COLO829 (cell line): Measurements from ENCODE around the gene GPT2.
"Not testable (repeated sequence)": the region's sequence is repeated elsewhere in the genome, so short reads cannot be mapped to it uniquely, and the experiment has no call there.

Source experiments
- DNase-seq: peaks from one replicate; pipeline ENCODE4 v3.0.0; 2012; ENCODE audit warnings: low spot score

The GPT2 gene

GRCh38 chr16:46866286-46866685 is 17.9 kb upstream of the GPT2 start:
- DNase-seq, result no peak

- not testable (repeated sequence) for DNase-seq
Observed at GRCh38 chr16:46867486-46867885, 16.7 kb upstream of the GPT2 start.

GRCh38 chr16:46868891-46869290 is 15.3 kb upstream of the GPT2 start:
- not testable (repeated sequence) for DNase-seq

- no peak for DNase-seq
Observed at GRCh38 chr16:46871597-46871996, 12.6 kb upstream of the GPT2 start.

- no peak for DNase-seq
Observed at GRCh38 chr16:46873201-46873600, 11.0 kb upstream of the GPT2 start.

- DNase-seq, result no peak
Observed at GRCh38 chr16:46875243-46875642, 8.9 kb upstream of the GPT2 start.

GRCh38 chr16:46882304-46882939 is 1.7 kb upstream of the GPT2 start:
- DNase-seq, result no peak

GRCh38 chr16:46882940-46883307 is 1.2 kb upstream of the GPT2 start:
- no peak for DNase-seq

GRCh38 chr16:46883353-46883689 is 841 bp upstream of the GPT2 start:
- no peak for DNase-seq

- no peak for DNase-seq
Observed at GRCh38 chr16:46884513-46885293, 541 bp downstream of the GPT2 start.

- DNase-seq, result no peak
Observed at GRCh38 chr16:46885960-46886763, 2.0 kb downstream of the GPT2 start.

- no peak for DNase-seq
Observed at GRCh38 chr16:46886764-46887523, 2.8 kb downstream of the GPT2 start.

- DNase-seq, result no peak
Observed at GRCh38 chr16:46887524-46887854, 3.3 kb downstream of the GPT2 start.

GRCh38 chr16:46889245-46889941 is 5.2 kb downstream of the GPT2 start:
- no peak for DNase-seq

GRCh38 chr16:46889942-46890300 is 5.8 kb downstream of the GPT2 start:
- no peak for DNase-seq

- no peak for DNase-seq
Observed at GRCh38 chr16:46891910-46892309, 7.7 kb downstream of the GPT2 start.

- no peak for DNase-seq
Observed at GRCh38 chr16:46894036-46894672, 10.0 kb downstream of the GPT2 start.

GRCh38 chr16:46895399-46896313 is 11.5 kb downstream of the GPT2 start:
- no peak for DNase-seq

- no peak for DNase-seq
Observed at GRCh38 chr16:46896314-46896968, 12.3 kb downstream of the GPT2 start.

GRCh38 chr16:46897471-46897870 is 13.3 kb downstream of the GPT2 start:
- no peak for DNase-seq
